GM21576 (cell line): Measurements from ENCODE around the gene SLC22A5.

Source experiments
- ATAC-seq: cut with Tn5 transposase; IDR thresholded peaks from one replicate; pipeline ENCODE4 v1.9.1; 2021; ENCODE audit warnings: mild to moderate bottlenecking, moderate library complexity; ENCODE audit not compliant: unreplicated experiment

Gene SLC22A5

DNA sequence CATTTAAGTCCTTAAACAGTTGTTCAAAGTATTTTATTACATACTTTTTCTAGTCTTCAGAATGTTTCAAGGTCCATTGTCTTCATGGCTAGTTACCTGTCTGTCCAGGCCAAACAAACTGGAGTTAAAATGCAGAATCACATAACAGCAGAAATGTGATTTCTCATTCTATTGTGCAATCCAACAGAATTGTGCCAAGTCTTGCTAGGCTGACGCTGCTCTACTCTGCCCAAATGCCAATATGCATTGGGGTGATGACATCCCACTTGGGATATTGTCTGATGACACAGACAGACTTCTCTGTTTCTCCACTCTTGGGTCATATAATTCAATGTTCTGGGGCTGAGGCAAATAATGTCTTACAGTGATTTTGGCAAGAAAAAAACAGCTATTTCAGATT is 5.2 kb upstream of the SLC22A5 start:
- no peak for ATAC-seq

DNA sequence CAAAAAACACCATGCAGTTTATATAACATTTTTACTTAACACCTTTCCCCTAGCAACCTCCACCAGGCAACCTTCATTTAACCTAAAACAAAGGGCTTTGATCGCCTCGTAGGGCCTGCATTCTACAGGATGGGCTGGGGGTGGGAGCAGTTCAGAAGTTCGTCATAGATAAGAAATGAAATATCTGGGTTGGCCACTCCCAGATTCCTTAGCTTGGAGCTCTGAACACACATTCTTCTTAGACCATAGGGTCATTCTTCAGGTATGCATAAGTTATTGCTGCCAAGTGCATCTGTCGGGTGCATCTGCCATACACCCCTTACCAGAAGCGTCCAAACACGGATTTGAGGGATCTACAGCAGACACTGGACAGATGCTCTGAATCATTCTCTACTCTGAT is 4.3 kb upstream of the SLC22A5 start:
- ATAC-seq, result no peak

DNA sequence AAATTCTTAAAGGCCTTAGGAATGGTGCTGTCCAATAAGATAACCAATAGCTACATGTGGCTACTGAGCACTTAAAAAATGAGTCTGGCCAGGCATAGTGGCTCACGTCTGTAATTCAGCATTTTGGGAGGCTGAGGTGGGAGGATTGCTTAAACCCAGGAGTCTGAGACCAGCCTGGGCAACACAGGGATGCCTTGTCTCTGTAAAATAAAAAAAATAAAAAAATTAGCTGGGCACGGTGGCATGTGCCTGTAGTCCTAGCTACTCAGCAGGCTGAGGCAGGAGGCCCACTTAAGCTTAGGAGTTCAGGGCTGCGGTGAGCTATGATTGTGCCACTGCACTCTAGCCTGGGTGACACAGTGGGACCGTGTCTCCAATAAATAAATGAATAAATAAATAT is 1.3 kb upstream of the SLC22A5 start:
- no peak for ATAC-seq

DNA sequence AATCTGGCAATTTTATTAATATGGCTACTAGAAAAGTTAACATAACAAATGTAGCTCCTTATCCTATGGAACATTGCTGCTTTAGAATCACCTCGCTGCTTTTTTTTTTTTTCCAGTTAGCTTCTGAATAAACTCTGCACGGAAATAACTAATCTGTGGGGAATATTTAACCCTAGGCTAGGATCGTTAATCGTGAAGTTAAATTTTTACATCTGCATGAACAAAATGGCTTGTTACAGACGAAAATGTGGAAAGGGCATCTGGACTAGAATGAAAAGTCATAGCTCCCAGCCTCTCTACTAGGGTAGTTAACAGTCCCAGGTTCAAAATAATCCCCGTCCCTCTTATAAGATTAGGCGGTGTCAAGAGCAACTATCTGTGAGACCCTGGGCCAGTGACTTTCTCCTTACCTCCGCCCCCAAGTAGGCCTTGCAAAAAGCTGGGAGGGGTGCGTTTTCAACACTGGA is 470 bp upstream of the SLC22A5 start:
- no peak for ATAC-seq

DNA sequence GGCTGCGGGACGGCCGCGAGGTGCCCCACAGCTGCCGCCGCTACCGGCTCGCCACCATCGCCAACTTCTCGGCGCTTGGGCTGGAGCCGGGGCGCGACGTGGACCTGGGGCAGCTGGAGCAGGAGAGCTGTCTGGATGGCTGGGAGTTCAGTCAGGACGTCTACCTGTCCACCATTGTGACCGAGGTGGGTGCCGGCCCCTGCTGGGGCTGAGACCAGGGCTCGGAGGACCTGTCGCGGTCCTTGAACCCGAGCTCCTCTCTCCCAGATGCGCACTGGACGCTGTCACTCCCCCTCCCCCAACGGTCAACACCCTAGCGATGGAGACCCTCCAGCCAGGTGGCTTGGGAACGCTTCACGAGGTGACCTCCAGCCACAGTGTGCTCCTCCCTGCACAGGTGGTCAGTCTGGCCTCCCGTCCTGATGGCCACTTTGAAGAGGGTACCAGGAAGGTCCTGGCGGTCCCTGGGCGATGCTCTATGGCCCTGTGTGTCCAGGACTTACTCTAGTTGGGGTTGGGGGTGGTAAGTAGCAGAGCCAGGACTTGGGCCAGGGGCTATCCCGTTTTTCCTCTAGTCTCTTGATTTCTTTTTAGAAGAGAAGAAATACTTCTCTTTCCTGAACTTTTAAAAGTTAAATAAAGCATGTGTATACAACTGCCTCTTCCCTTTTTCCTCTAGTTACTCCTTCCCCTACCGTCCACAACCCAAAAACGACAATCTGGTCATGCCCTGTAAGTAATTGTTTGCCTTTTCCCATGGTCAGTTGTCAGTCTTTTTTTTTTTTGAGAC is 866 bp downstream of the SLC22A5 start:
- ATAC-seq, result no peak

DNA sequence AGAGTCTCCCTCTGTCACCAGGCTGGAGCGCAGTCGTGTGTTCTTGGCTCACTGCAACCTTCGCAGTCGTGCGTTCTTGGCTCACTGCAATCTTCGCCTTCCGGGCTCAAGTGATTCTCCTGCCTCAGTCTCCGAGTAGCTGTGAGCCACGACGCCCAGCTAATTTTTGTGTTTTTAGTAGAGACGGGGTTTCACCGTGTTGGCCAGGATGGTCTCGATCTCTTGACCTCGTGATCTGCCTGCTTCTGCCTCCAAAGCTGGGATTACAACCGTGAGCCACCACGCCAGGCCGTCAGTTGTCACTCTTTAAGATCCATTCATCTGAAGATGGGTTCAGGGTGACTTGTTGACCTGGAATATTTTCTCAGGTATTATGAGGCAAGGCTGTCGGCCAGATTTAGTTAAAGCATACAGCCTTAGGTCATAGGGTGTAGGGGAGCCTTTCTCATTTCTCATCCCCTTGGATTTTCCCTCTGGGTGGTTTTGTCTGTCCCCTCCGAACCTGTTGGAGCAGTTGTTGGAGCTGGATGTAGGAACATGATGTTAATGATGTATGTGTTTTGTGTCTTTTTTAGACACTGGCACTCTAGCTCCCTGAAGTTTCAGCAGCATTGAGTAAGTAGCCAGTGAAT is 1.6 kb downstream of the SLC22A5 start:
- no peak for ATAC-seq

DNA sequence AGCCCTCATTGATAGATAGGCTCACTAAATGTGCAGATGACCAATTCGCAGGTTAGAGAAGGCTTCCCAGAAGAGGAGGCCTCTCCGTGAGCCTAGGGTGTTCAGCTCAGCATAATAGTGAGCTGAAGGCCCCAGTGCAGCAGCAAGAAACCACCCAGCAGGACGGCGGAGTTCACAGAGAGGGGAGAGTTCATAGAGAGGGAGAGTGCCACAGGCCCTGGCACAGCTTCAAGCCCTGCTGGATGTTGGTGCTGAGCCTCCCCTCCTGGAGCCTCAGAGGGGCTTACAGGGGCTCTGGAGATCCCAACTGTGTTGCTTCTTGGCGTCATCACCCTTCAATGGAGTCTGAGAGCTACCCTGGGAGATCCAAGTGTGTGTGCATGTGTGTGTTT is 2.1 kb downstream of the SLC22A5 start:
- ATAC-seq, result no peak

DNA sequence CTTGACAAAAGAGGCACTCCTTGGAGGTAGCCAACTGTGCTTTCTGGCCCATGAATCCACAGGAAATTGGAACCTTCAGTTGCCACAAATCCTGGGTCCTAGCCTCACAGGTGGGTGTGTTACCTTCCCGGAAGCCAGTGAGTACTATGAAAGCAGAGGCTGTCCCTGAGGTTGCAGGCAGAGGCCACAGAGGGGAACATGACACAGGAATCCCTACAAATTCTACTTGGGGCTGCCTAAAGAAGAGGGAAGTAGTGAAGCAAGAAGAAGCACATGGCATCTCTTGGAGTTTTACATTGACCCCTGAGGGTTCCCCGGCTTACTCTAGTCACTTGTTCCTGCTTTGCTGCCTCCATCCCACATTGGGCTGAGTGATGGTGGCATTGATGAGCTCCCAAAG is 2.6 kb downstream of the SLC22A5 start:
- ATAC-seq, result no peak

DNA sequence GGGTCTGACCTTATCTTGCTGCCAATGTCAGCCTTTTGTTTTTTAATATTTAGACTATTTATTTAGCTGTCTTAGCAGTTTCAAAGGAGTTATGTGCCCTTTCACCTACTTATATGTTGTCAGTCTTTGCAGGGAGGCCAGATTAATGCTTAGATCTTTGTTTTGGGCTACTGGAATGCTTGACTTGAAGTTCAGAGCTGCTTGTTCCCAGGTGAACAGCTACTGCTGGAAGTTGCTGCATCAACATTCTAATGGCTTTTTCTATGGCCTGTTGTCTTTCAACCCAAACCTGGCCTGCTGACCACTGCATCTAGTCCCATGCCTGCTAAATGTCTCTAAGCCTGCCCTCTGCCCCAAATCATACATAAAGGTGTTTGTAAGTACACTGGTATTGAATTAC is 3.0 kb downstream of the SLC22A5 start:
- ATAC-seq, result no peak

DNA sequence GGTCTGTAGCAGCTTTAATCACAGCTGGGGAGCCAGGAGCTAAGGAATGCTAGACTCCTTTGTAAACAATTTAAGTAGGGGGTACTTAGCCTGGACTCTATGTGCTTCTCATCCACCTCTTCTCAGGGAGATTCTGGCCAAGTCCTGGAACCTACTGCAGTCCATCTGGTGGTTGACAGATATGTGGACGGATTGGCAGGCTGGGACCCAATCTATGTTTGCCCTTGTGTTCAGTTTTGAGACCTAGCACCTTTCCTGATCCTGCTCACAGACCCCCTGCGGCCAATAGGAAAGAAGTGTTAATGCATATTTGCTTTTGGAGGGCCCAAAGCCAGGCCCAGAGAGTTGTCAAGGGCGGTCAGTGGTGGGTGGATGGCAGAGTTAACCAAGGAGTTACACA is 6.4 kb downstream of the SLC22A5 start:
- no peak for ATAC-seq

DNA sequence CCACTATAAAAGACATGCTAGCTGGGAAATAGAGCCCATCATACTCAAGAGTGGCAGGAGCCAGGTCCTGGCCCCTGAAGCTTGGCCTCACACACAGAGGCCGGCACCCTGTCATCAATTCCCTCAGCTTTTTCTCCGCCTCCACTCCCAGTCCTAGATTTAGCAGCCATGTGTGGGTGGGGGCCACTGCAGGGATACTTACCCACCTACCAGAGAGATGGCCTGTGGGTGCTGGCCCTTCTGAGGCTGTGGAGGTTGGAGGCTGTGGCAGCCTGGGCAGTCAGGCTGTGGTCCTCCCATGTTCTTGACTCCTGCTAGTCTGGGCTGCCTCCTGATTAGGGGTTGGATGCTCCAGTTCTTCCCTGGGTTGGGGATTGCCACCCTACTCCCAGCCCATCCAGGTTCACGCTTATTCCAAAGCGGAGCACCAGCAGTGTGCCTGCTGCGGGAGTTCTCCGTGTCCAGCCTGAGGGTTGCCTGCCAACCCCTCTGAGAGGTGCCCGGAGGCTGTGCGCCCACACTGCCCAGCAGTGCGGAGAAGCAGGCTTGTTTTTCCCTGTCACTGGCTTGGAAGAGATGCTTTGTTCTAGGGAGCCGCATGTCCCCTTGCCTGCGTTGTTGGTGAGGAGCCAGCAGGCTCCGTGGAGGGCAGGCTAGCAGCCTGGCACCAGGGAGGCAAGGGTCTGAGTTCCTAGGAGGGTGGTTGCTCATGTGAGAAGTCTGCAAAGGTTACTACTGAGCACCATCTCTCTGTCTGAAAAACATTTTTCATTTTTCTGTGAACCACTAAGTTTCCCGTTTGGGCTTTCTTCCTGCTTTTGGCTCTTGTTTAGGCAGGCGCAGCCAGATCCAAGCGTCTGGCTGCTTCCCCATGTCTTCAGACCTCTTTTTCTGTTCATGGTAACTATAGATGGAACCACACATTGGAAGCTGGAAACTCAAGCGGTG is 7.5 kb downstream of the SLC22A5 start:
- no peak for ATAC-seq

DNA sequence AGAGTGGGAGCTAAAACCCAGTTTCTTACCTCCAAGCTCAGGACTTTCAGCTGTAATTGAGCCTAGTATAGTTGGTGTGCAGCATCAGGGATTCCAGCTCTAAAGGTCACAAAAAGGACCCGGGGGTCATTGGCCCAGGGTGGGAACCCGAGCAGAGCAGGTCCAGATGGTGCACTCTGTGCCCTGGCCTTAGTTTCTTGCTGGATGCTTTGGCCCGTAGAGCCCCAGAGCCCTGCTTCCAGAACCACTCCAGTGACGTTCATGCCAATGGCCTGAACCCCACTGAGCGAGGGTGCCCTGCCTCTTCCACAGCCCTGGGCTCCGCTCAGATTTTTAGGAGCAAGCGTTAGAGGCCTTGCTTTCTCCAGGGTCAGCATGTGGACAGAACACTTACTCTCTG is 8.2 kb downstream of the SLC22A5 start:
- ATAC-seq, result no peak

DNA sequence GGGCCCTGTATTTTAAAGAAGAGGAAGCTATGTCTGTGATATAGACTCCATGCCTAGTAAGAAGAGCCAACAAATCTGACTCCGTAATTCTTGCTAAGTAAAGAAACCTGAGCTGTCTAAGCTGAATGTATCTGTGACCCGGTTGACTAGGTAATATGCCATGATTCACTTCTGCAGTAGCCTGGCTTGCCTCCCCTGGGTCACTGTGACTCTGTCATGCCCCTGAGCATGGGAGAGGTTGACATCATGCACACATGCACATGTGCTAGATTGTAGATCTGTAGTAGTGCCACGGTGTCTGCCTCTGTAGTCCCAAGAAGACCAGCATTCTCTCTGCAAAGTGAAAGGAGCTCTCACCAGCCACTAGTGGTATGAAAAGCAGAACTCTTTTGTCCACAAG is 9.1 kb downstream of the SLC22A5 start:
- ATAC-seq, result no peak

DNA sequence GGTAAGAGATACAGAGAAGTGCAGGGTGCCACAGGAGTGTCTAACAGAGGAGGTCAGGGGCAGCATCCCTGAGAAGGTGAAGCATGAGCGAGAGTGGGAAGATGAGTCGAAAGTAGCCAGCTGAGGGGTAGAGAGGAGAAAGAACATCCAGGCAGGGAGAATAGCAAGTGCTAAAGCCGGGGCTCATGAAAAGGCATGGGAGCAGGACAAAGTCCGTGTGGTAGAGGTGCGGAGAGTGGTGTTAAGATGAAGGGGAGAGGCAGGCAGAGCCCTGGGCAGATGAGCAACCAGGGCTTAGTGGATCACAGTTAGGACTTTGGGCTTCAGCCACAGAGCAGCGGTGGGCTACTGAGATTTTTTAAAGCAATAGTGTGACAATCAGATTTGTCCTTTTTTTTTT is 10.5 kb downstream of the SLC22A5 start:
- no peak for ATAC-seq

DNA sequence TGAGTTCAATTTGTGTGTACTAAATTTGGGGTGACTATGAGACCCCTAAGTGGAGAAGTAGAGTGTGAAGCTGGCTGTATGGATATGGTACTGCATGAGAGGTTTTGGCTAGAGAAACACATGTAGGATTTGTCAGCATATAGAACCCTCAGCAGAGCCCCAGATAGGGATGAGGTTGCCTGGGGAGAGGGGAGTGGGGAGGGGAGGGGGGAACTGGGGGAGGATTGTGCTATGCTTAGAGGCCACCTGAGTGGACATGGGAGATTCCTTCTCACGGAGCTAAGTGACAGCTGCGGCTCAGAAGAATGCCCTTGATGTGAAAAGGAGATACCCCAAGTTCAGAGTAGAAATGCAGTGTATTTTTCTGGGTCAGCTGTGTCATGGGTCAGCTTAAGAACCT is 11.2 kb downstream of the SLC22A5 start:
- no peak for ATAC-seq

DNA sequence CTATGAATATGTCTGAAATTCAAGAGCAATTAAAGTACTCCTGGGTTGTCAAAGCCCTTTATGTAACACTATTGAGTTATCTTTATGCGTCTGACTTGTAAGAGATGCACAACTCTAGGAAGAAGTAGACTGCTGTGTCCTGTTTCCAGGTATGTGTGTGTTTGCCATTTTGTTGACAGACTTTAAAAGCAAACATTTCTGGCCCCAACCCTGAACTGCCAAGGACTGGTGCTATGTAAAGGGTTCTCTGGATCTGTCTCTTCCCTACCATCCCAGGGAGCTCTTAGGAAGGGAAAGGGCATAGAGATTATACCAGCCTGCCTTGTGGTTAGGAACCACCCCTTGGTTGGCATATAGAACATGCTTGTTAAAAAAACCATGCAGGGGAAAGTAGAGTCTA is 12.1 kb downstream of the SLC22A5 start:
- no peak for ATAC-seq

DNA sequence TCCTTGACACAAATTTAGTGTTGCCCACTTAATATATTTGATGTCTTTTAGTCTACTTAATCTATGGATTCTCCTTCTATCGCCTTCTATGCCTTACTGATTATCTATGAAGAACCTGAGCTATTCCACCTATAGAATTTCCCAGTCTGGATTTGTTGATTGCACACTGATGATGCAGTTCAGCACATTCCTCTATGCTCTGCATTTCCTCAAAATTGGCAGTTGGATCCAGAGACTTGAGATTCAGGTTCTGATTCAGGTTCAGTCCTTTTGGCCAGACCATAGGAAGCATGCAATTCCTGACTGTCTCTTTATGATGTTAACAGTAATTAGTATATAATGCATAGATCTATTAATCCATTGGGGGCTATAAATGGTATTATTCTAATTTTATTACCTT is 13.8 kb downstream of the SLC22A5 start:
- no peak for ATAC-seq

DNA sequence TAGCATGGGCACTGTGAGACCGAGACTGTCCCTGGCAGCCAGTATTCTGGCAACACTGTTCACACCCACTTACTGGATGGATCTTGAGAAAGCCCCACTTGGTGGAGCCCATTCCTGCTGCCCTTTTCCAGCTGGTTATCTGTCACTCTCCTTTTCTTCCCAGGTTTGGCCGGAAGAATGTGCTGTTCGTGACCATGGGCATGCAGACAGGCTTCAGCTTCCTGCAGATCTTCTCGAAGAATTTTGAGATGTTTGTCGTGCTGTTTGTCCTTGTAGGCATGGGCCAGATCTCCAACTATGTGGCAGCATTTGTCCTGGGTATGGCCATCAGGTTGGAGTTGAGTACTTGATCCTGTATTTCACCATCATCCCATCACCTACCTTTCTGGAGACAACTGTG is 14.5 kb downstream of the SLC22A5 start:
- ATAC-seq, result no peak

DNA sequence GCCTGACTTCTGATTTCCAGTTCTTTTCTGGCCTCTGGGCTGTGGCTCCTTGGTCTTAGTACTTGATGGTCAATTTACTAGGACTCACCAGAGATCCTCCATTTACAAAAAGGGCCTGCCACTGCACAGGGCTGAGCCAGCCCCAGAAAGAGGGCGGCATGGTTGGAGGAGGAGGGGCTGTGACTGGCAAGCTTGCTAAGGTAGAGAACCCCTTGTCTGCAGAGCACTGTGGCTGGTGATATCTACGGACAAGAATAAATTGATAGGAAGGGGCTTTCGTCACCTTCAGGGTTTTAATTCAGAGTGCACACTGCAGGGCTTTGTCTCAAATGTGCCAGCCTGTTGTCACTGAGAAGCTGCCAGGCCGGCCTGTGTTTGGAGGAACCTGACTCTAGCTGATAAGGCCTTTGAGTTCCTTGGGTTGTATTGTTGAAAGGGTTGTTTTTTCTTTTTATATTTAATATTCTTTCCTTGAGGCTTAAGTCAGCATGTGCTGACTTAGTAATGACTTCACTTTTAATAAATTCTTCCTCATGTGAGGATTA is 15.1 kb downstream of the SLC22A5 start:
- ATAC-seq, result no peak

DNA sequence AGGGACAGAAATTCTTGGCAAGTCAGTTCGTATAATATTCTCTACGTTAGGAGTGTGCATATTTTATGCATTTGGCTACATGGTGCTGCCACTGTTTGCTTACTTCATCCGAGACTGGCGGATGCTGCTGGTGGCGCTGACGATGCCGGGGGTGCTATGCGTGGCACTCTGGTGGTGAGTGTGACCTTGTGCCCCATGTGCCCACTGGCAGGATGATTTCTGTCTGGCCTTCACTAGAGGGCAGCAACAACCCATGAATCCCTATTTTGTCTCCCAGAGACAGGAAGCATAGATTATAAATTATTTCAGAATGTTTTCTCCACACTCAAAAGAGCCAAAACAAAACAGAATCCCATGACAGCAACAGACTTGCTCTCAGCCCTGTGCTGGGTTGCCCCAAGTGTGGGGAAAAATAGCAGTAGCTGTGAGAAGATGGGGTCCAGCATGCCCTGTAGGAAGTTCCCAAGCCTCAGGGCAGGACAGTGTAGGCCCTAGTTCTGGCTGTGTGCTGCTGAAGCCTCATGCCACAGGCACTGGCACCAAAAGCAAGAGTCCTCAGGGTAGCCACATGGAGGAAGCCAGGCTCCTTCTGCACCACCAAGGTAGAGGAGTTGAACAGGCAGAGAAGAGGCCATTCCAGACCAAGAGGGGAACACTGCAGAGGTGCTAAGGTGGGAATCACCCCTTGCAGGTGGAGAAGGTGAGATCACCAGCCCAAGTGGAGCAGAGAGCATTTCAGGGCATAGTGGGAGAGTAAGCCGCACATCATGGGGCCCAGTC is 16.0 kb downstream of the SLC22A5 start:
- ATAC-seq, result no peak
